Activated T-helper 17 cell treated with anti-CD3 and anti-CD28 coated beads, Interleukin-2, amount 50 U/mL, for 72 hours (primary cell): Measurements from ENCODE around the gene IL34. TPM values are rescaled to one million over a fixed set of nuclear protein-coding genes. Genes with fewer than 3 reads are reported as not detected.

Experiments used
- ATAC-seq: fragments of 150-1000 bp; cut with Tn5 transposase; replicated peaks from 2 replicates; pipeline ENCODE4 v1.10.0; 2021; ENCODE audit warnings: mild to moderate bottlenecking, moderate library complexity
- H3K27ac Mint-ChIP-seq: one replicate; pipeline ENCODE4 v1.8.0; 2022; ENCODE audit warnings: mixed read lengths
- H3K27me3 Mint-ChIP-seq: one replicate; pipeline ENCODE4 v1.8.0; 2022; ENCODE audit warnings: mixed read lengths
- H3K36me3 Mint-ChIP-seq: one replicate; pipeline ENCODE4 v1.8.0; 2022; ENCODE audit warnings: low read depth, mild to moderate bottlenecking, mixed read lengths
- H3K4me1 Mint-ChIP-seq: one replicate; pipeline ENCODE4 v1.8.0; 2022; ENCODE audit warnings: mixed read lengths
- H3K4me3 Mint-ChIP-seq: one replicate; pipeline ENCODE4 v1.8.0; 2022; ENCODE audit warnings: mild to moderate bottlenecking, mixed read lengths
- H3K9me3 Mint-ChIP-seq: one replicate; pipeline ENCODE4 v1.8.0; 2022; ENCODE audit warnings: mixed read lengths
- total RNA-seq, 2 donors: library from RNA; stranded (reverse); gene quantifications; one replicate each; pipeline ENCODE4 v1.2.3, GENCODE V29; 2022

The IL34 gene
- total RNA-seq, 2 donors from 2014 or later, result not detected

DNA sequence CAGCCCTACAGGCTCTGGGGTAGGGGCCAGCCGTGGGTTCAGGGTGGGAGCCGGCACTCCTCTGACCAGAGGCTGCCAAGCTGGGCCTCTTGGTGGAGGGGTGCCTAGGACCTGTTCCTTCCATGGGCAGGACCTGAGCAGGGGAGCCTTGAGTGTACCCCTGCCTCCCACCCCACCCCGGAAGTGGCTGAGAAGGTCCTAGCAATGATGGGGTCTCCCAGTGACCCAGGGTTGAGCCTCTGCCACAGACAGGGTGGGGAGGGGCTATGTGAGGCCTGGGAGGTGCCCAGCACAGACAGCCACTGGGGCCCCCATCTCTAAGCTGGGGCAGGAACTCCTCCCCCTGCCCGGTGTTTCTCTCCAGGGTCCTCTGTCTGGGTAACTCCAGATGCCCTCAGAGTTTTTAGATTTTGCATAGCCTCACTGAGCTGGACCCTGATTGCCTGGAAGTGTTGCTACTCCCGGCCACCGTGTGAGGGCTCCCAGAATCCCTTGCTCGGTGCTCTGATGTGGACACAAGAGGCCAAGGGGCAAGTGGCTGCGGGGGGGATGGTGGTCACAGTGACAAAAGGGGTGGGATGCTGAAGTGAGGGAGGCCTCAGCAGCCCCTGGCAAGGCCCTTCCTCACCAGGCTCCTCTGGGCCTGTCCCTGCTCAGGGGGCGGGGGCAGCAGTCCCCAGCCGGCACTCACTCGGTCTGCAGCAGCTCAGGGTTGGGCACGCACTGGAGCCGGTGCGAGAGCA, 45.9 kb downstream of the IL34 start:
- Mint-ChIP-seq H3K27me3 (peaks cover 2% of the 10 kb centered on the region), H3K36me3 (no peaks in the 10 kb centered on the region), H3K4me1 (no peaks in the 10 kb centered on the region), H3K9me3 (no peaks in the 10 kb centered on the region), H3K4me3 (no peak overlapping the region), H3K27ac (no peak overlapping the region)
- ATAC-seq, result no peak

DNA sequence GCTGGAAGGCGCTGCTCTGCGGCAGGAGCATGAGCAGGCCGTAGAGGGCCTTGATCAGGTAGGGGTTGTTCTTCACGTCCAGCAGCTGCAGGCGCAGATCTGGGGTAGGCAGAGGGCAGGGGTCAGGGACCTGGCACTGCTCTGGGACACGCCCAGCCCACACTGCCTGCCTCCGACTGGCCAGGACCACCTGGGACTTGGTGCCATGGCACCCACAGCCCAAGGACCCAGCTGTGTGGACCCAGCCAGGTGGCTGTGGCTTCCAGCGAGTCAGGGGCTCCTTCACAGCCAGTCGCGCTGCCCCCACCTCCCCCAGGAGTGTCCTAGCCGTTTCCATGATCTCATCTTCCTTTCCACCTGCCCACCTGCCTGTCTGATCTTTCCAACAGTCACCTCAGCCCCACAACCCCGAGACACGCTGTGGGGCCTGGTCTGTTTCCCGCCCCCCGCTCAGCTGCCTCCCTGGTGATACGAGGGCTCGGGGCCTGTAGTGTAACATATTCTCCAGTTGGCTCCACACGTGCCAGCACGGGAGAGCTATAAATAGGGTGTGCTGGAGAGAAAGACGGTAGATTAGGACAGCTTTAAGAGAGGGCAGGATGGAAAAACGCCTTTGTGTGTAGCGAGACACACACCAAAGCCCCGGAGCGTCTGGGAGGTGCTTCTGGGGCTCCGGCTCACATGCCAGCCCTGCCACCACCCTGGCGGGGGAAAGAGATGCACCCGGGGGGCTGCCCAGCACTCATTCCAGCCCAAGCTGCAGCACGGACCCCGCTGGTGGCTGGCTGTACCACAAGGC, 46.7 kb downstream of the IL34 start:
- no peak overlapping the region for H3K4me3 Mint-ChIP-seq
- no peaks in the 10 kb centered on the region for H3K27me3 Mint-ChIP-seq
- H3K27ac Mint-ChIP-seq, result no peak overlapping the region
- no peak for ATAC-seq
- H3K36me3 Mint-ChIP-seq, result no peaks in the 10 kb centered on the region
- no peaks in the 10 kb centered on the region for H3K4me1 Mint-ChIP-seq
- no peaks in the 10 kb centered on the region for H3K9me3 Mint-ChIP-seq

DNA sequence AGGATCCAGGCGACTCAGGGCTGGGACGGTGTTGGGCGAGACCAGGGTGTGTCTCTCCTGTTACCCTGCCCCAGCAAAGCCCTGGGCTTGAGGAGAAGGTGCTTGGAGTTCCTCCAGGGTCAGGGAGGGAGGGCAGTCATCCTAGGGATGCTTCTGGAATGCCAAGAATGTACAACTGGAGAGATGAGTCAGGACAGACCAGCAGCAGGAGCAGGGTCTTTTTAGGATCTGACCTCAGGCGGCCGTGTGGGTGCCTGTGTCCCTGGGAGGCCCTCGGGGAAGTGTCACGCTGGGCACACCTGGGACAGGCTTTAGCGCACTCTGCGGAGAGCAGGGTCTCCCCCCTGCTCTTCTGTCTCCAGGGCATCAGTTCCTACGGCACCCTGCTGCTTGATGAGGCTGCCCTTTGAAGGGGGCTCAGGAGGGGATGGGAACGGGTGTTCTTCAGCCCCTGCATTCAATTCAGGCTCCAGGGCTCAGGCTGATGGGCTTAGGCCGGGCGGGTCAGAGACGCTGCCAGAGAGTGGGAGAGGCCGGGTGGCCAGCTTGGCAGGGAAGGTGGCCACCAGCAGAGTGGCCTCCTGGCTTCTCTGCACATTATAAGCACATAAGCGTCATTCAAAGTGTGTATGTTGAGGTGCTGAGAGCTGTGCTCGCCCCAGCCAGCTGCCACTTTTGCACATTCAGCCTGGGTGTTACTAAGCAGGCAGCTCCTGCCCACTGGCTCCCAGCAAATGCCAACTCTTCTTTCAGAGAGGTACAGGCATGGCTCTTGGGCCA, 47.9 kb downstream of the IL34 start:
- H3K27me3 Mint-ChIP-seq, result no peaks in the 10 kb centered on the region
- H3K4me3 Mint-ChIP-seq, result no peak overlapping the region
- no peaks in the 10 kb centered on the region for H3K4me1 Mint-ChIP-seq
- H3K27ac Mint-ChIP-seq, result no peak overlapping the region
- H3K9me3 Mint-ChIP-seq, result no peaks in the 10 kb centered on the region
- ATAC-seq, result no peak
- H3K36me3 Mint-ChIP-seq, result peaks cover 4% of the 10 kb centered on the region

DNA sequence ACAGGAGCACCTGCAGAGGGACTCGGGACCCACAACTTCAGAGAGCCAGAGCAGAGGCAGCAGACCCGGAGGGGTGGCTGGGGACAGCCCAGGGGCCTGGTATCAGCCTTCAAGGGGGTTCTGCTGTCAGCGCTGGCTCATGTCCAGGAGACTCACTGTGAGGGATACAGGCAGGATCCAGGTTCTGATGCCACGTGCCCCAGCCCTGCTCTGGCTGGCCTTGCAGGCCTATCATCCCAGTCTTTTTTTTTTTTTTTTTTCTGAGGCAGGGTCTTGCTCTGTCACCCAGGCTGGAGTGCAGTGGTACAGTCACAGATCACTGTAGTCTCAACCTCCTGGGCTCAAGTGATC, 48.5 kb downstream of the IL34 start:
- no peaks in the 10 kb centered on the region for H3K27me3 Mint-ChIP-seq
- peaks cover 6% of the 10 kb centered on the region for H3K36me3 Mint-ChIP-seq
- no peaks in the 10 kb centered on the region for H3K9me3 Mint-ChIP-seq
- H3K4me3 Mint-ChIP-seq, result no peak overlapping the region
- ATAC-seq, result no peak
- H3K4me1 Mint-ChIP-seq, result no peaks in the 10 kb centered on the region
- H3K27ac Mint-ChIP-seq, result no peak overlapping the region

DNA sequence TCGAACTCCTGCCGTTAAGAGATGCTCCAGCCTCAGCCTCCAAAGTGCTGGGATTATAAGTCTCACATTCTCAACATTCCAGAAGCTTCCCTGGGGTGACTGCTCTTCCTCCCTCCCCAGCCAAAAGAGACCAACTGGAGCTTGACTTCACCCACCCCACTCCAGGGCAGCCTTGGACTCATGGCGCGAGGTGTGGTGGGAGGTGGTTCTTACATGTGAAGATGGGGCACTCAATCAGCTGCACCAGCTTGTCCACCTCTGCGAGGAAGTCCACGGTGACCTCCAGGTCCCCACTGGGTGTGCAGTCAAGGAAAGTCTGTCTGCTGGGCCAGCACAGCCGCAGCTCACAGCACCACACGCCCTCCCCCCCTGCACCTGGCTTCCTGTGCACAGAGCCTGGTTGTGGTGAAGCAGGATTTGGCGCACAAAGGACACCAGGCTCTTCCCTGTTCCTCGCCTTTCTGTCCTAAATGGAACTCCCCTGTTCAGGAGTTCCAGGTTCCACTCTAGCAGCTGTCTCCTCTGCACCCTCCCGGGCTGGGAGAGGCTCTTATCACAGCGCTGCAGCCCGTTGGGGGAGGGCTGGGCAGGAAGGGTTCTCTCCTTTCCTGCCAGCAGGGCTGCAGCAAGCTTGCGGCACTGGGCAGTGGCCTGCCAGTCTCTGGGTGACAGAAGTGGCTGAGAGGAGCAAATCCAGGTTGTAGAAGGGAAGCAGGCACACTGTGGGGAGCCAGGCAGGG, 49.1 kb downstream of the IL34 start:
- Mint-ChIP-seq H3K4me1 (no peaks in the 10 kb centered on the region), H3K27me3 (no peaks in the 10 kb centered on the region), H3K9me3 (no peaks in the 10 kb centered on the region), H3K4me3 (no peak overlapping the region), H3K36me3 (peaks cover 6% of the 10 kb centered on the region), H3K27ac (no peak overlapping the region)
- ATAC-seq, result no peak

DNA sequence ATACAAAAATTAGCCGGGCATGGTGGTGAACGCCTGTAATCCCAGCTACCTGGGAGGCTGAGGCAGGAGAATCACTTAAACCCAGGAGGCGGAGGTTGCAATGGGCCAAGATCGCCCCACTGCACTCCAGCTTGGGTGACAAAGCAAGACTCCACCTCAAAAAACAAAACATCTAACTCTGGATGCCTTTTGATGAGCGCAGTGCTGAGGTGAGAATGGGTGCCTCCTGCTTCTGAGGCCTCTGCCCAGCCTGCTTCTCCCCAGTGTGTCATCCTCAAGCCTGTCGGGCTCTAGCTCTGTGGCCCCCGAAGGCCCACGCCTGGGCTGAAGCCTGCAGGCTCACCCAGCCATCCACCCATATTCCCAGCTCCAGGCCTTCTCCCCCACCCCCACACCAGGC, 50.0 kb downstream of the IL34 start:
- Mint-ChIP-seq H3K27me3 (no peaks in the 10 kb centered on the region), H3K4me3 (no peak overlapping the region), H3K27ac (no peak overlapping the region), H3K9me3 (no peaks in the 10 kb centered on the region), H3K4me1 (no peaks in the 10 kb centered on the region), H3K36me3 (peaks cover 6% of the 10 kb centered on the region)
- ATAC-seq, result no peak

DNA sequence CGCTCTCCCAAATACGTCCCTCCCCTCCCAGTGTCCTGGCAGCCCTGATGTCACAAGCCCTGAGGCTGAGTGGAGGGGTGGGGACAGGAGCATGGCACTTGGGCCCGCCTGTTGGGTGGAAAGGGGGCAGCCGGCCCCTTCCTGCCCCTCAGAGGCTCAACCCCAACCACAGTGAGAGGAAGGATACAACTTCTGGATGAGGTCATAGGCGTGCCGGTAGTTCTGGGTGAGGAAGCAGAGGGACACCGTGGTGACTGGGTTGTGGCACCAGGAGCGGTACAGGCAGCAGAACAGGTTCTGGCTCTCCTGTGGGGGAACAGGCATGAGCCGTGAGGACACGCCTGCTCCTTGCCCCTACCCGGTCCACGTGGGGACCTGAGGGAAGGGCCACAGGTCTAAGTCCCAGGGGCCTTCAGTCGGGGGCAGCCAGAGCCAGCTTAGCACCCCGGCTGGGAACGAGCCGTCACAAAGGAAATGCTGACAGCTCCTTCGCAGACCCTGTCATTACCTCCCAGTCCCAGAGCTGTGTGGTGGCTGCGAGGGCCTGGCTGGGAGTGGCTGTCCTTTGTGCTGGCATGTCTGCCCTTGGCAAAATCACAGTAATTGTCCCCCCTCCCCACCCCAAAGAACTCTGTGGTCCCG, 50.7 kb downstream of the IL34 start:
- ATAC-seq, result no peak
- Mint-ChIP-seq H3K27ac (no peak overlapping the region), H3K27me3 (no peaks in the 10 kb centered on the region), H3K4me1 (no peaks in the 10 kb centered on the region), H3K4me3 (no peak overlapping the region), H3K9me3 (no peaks in the 10 kb centered on the region), H3K36me3 (peaks cover 6% of the 10 kb centered on the region)

DNA sequence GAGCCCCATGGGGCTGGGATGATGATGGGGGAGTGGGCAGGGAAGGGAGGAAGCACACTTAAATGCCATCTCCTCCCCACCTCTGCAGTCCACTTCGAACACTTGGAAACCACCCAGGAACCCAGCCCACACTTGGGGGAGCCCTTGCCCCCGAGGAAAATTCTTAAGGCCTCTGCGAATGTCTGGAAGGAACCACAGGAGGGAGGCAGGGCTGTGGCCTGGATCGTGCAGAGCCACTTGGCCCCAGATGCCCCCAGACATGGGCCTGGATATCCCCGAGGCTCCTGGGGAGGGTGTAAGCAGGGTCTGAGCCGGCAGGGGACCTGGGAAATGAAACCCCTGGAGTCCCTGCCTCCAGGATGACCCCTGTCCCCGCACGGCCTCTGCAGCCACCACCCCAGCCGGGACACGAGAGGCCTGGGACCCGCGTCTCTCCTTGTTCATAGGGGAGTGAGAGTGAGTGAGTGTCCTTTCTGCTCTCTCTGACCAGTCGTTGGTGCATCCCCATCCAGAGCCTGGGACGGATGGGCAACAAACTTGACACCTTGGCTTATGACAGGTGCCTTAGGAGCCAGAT, 51.3 kb downstream of the IL34 start:
- Mint-ChIP-seq H3K36me3 (peaks cover 6% of the 10 kb centered on the region), H3K9me3 (no peaks in the 10 kb centered on the region), H3K27me3 (no peaks in the 10 kb centered on the region), H3K4me1 (no peaks in the 10 kb centered on the region), H3K27ac (no peak overlapping the region), H3K4me3 (no peak overlapping the region)
- no peak for ATAC-seq

DNA sequence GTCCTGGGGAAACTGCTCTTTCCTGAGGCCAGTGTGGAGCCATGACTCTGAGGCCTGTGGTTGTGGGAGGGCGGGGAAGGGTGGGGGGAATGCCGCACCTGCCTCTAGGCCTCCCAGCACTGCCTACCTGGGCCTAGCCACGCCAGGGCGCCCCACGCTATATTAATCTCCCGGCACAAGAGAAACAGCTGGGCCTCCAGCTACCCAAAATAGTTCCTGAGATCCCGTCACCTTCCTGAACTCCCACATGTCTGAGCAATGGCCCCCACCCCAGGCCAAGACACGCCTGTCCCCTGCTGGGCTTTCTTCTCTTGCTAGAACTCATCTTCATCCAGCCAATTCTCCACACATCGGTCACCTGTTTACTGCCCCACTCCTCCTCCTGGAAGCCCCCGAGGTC, 52.5 kb downstream of the IL34 start:
- no peak for ATAC-seq
- no peaks in the 10 kb centered on the region for H3K4me1 Mint-ChIP-seq
- H3K27ac Mint-ChIP-seq, result no peak overlapping the region
- H3K27me3 Mint-ChIP-seq, result no peaks in the 10 kb centered on the region
- no peak overlapping the region for H3K4me3 Mint-ChIP-seq
- peaks cover 6% of the 10 kb centered on the region for H3K36me3 Mint-ChIP-seq
- H3K9me3 Mint-ChIP-seq, result no peaks in the 10 kb centered on the region

DNA sequence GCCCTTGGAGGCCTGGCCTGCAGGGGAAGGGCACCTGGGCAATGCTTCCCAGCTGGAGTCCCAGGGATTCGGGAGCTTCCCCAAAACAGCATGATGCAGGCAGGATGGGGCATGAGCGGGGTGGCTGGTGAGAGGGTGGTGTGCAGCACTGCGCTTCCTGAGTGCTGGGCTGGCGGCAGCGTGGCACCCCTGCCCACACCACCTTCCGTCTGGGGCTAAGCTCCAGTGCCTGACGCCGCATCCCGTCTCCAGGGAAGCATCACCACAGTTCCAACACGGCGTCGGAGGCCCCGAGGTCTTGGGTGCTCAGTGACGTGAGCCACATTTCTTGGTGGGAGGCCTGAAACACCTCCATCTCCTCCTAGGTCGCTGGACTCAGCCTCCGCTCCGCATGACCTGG, 53.3 kb downstream of the IL34 start:
- H3K27ac Mint-ChIP-seq, result no peak overlapping the region

DNA sequence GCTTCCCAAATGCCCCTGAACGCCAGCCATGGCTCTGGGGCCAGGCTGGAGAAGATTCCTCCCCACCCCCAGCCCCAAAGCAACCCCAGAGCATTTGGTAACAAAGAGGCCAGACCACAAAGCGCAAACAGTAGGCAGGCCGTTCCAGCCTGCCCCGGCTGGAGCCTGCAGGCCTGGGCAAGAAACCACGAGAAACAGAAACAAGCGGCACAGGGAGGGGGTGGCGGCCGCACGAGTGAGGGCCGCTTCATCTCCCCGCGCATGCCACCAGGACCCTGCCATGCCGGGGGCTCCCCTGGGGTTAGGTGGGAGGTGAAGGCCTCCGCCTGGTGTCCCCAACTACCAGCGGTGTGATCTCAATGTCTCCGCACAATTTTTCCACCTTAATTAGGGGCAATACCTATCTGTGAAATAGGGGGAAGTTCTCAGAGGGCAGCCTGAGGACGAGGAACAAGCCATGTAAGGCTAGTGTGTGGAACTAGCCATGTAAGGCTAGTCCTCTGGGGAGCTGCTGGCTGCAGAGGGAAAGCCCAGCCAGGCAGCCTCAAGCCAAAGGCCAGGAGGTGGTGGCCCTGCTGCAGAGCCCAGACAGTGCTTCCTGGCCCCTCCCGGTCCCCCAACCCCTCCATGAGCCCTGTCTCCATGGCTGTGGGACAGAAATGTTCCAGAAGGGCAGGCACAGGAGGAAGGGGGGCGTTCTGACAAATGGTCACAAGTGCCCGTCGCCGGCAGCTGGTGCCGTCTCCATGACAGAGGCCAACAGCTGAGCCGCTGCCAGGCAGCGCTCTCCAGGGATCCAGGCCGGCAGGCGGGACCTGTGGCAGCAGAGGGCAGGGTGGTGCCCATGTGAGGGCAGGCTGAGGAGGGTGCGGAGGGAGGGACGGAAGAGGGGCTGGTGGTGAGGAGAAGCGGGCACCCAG, 54.0 kb downstream of the IL34 start:
- H3K27ac Mint-ChIP-seq, result no peak overlapping the region
- no peak for ATAC-seq
- peaks cover 6% of the 10 kb centered on the region for H3K36me3 Mint-ChIP-seq
- H3K4me1 Mint-ChIP-seq, result no peaks in the 10 kb centered on the region
- no peak overlapping the region for H3K4me3 Mint-ChIP-seq
- H3K9me3 Mint-ChIP-seq, result no peaks in the 10 kb centered on the region
- no peaks in the 10 kb centered on the region for H3K27me3 Mint-ChIP-seq

More for the DNA sequence above, 53.3 kb downstream of the IL34 start:
- peaks cover 6% of the 10 kb centered on the region for H3K36me3 Mint-ChIP-seq
- no peaks in the 10 kb centered on the region for H3K9me3 Mint-ChIP-seq
- no peak for ATAC-seq
- no peaks in the 10 kb centered on the region for H3K27me3 Mint-ChIP-seq
- no peak overlapping the region for H3K4me3 Mint-ChIP-seq
- no peaks in the 10 kb centered on the region for H3K4me1 Mint-ChIP-seq

DNA sequence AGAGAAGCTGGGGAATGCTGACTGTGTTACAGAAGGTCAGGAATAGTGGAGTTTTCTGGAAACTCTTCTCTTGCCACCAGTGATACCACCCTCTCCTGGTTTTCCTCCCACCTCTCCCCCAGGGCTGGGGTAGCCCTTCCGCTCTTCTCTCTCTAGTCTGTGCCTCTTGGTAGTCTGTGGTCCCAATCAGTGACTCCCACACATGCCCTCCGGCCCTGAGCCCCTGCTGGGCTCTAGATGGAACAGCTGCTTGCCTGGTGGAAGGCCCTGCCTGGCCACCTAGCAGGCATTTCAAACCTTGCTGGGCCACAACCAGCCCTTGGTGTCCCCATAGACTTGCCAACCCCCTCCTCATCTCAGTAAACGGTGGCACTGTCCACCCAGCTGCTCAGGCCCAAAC, 54.7 kb downstream of the IL34 start:
- Mint-ChIP-seq H3K9me3 (no peaks in the 10 kb centered on the region), H3K4me1 (no peaks in the 10 kb centered on the region), H3K27ac (peak overlapping the region; percentile 22), H3K36me3 (peaks cover 6% of the 10 kb centered on the region), H3K4me3 (no peak overlapping the region), H3K27me3 (no peaks in the 10 kb centered on the region)
- ATAC-seq, result no peak

DNA sequence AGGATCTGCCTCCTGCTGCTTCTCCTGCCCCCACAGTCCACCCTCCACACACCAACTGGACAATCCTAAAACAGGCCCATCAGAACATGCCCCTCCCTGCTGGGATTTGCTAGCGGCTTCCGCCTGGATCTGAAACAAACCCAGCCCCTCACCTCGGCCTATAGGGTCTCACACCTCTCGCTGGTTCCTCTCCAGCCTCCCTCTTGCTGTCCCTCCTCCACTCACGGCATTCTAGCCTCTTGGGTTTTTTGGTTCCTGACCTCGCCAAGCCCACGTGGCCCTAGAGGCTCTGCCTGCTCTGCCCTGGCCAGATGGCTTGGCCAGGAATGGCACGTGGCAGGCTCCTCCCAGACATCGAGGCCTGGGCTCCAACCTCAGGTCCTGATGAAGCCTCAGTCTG, 55.2 kb downstream of the IL34 start:
- H3K4me1 Mint-ChIP-seq, result no peaks in the 10 kb centered on the region
- peak overlapping the region; percentile 71 for H3K27ac Mint-ChIP-seq
- H3K27me3 Mint-ChIP-seq, result no peaks in the 10 kb centered on the region
- no peak overlapping the region for H3K4me3 Mint-ChIP-seq
- peaks cover 6% of the 10 kb centered on the region for H3K36me3 Mint-ChIP-seq
- H3K9me3 Mint-ChIP-seq, result no peaks in the 10 kb centered on the region
- ATAC-seq, result no peak
